ENCODE data around the gene TBC1D2.

DNA sequence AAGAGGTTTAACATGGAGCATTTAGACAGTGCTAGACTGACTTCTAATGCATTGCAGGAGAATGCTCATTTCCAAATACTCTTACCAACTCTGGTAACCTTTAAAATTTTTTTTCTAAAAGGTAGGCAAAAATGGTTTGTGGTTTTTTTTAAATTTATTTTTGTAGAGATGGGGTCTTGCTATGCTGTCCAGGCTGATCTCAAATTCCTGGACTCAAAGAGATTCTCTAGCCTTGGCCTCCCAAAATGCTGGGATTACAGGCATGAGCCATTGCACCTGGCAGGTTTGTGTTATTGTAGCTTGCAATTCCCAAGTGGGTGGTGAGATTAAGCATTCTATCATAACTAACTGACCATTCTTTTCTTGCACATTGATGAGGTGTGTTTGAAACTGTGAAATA lies 43.0 kb upstream of the TBC1D2 start:
- TF ChIP-seq, protein P1, sequence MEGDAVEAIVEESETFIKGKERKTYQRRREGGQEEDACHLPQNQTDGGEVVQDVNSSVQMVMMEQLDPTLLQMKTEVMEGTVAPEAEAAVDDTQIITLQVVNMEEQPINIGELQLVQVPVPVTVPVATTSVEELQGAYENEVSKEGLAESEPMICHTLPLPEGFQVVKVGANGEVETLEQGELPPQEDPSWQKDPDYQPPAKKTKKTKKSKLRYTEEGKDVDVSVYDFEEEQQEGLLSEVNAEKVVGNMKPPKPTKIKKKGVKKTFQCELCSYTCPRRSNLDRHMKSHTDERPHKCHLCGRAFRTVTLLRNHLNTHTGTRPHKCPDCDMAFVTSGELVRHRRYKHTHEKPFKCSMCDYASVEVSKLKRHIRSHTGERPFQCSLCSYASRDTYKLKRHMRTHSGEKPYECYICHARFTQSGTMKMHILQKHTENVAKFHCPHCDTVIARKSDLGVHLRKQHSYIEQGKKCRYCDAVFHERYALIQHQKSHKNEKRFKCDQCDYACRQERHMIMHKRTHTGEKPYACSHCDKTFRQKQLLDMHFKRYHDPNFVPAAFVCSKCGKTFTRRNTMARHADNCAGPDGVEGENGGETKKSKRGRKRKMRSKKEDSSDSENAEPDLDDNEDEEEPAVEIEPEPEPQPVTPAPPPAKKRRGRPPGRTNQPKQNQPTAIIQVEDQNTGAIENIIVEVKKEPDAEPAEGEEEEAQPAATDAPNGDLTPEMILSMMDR (IDR thresholded peaks at IDR 0.05; ENCODE audit: low read depth, low read length) = no peak
- TF ChIP-seq EZH2phosphoT487 (IDR thresholded peaks at IDR 0.05; ENCODE audit: low read depth) = no peak
